Stimulated activated CD4-positive, alpha-beta T cell treated with anti-CD3 and anti-CD28 coated beads, Interleukin-1b, Interleukin-23, amount 100 ng/mL, for 1 hour (primary cell): ENCODE data around the gene DCAF10.
"Not testable (repeated sequence)": the region's sequence is repeated elsewhere in the genome, so short reads cannot be mapped to it uniquely, and the experiment has no call there.

Experiments used
- DNase-seq, 2 donors: peaks; one replicate each; pipeline ENCODE4 v3.0.0-alpha.2; 2020; ENCODE audit warnings: low read depth in 2 of 2

The DCAF10 gene

GRCh38 chr9:37908698-37909186, 108.1 kb downstream of the DCAF10 start:
- no peak for DNase-seq

- no peak for DNase-seq
Measured at GRCh38 chr9:37909326-37909725, 108.7 kb downstream of the DCAF10 start.

GRCh38 chr9:37909836-37910235, 109.2 kb downstream of the DCAF10 start:
- DNase-seq = not testable (repeated sequence)

- DNase-seq = no peak
Measured at GRCh38 chr9:37910271-37910670, 109.7 kb downstream of the DCAF10 start.

GRCh38 chr9:37911271-37911681, 110.7 kb downstream of the DCAF10 start:
- DNase-seq = no peak

GRCh38 chr9:37913480-37914153, 113.0 kb downstream of the DCAF10 start:
- peak; percentile 44 to 80 for DNase-seq

GRCh38 chr9:37914154-37914551, 113.6 kb downstream of the DCAF10 start:
- DNase-seq = no peak

- no peak for DNase-seq
Measured at GRCh38 chr9:37914701-37915358, 114.2 kb downstream of the DCAF10 start.

GRCh38 chr9:37915911-37916470, 115.4 kb downstream of the DCAF10 start:
- no peak for DNase-seq

- no peak for DNase-seq
Measured at GRCh38 chr9:37916471-37917312, 116.1 kb downstream of the DCAF10 start.
